GM18507 (cell line): Measurements from ENCODE around the gene ECI1.

Experiments used
- DNase-seq: peaks from one replicate; pipeline ENCODE4 v3.0.0; 2011; ENCODE audit warnings: low read depth; ENCODE audit not compliant: insufficient read length; ENCODE audit errors: extremely low spot score
- FAIRE-seq: peaks from 2 replicates; lab custom pipeline; 2011; peaks lifted over from hg19 to GRCh38; lab: Jason Lieb, UNC

The ECI1 gene

GRCh38 chr16:2236337-2237101 lies 14.9 kb downstream of the ECI1 start, which contains the start of gene DNASE1L2:
TSS of gene DNASE1L2 (plus strand) at chr16:2236444. CDS start at chr16:2236817, 373 bp downstream.
- DNase-seq (no peak), FAIRE-seq (no peak)

- DNase-seq (no peak), FAIRE-seq (no peak)
Observed at GRCh38 chr16:2235695-2236336, 15.6 kb downstream of the ECI1 start.

GRCh38 chr16:2235234-2235651 lies 16.1 kb downstream of the ECI1 start:
- DNase-seq, result no peak
- no peak for FAIRE-seq

GRCh38 chr16:2234813-2235170 lies 16.6 kb downstream of the ECI1 start:
- DNase-seq (no peak), FAIRE-seq (no peak)

GRCh38 chr16:2233872-2234812 lies 17.2 kb downstream of the ECI1 start:
- FAIRE-seq (no peak), DNase-seq (no peak)

GRCh38 chr16:2233046-2233775 lies 18.2 kb downstream of the ECI1 start:
- no peak for FAIRE-seq

GRCh38 chr16:2232094-2232990 lies 19.0 kb downstream of the ECI1 start:
- FAIRE-seq (no peak), DNase-seq (no peak)

More at GRCh38 chr16:2233046-2233775, 18.2 kb downstream of the ECI1 start:
- no peak for DNase-seq

- DNase-seq (no peak), FAIRE-seq (no peak)
Observed at GRCh38 chr16:2231016-2231931, 20.1 kb downstream of the ECI1 start.

GRCh38 chr16:2230376-2230775 lies 21.0 kb downstream of the ECI1 start:
- DNase-seq (no peak), FAIRE-seq (no peak)

- FAIRE-seq (no peak), DNase-seq (no peak)
Observed at GRCh38 chr16:2229632-2230250, 21.6 kb downstream of the ECI1 start.

GRCh38 chr16:2229091-2229490 lies 22.3 kb downstream of the ECI1 start:
- FAIRE-seq (no peak), DNase-seq (no peak)

GRCh38 chr16:2228161-2228824 lies 23.1 kb downstream of the ECI1 start:
- FAIRE-seq (no peak), DNase-seq (no peak)

- DNase-seq (no peak), FAIRE-seq (no peak)
Observed at GRCh38 chr16:2226918-2227317, 24.5 kb downstream of the ECI1 start.

- DNase-seq (no peak), FAIRE-seq (no peak)
Observed at GRCh38 chr16:2226245-2226793, 25.1 kb downstream of the ECI1 start.

- DNase-seq (no peak), FAIRE-seq (no peak)
Observed at GRCh38 chr16:2223942-2224486, 27.4 kb downstream of the ECI1 start.
